GM12878 (cell line): ENCODE data around the gene ULBP2.

Experiments
- CREB1 ChIP-seq: IDR thresholded peaks from 2 replicates; pipeline ENCODE4 v1.6.1; 2012; ENCODE audit warnings: low read depth, mild to moderate bottlenecking, inconsistent platforms
- MXI1 ChIP-seq: fragments of 150-350 bp; IDR thresholded peaks from 2 replicates; pipeline ENCODE4 v1.6.1; 2011; ENCODE audit warnings: low read depth, mild to moderate bottlenecking, inconsistent platforms, low read length, improper control_type of control experiment
- POLR2A ChIP-seq: IDR thresholded peaks from 2 replicates; pipeline ENCODE4 v1.6.1; 2011; ENCODE audit warnings: low read depth, mild to moderate bottlenecking, low read length
- SKIL ChIP-seq: fragments of 450-650 bp; IDR thresholded peaks from 2 replicates; pipeline ENCODE4 v1.6.1; 2017; ENCODE audit warnings: mild to moderate bottlenecking, low read depth, inconsistent platforms; ENCODE audit not compliant: poor library complexity, severe bottlenecking
- TCF7 ChIP-seq: IDR thresholded peaks from 2 replicates; pipeline ENCODE4 v1.6.1; 2014; ENCODE audit warnings: antibody characterized with exemption, borderline replicate concordance
- TF ChIP-seq, protein P1 (sequence below): IDR thresholded peaks from 2 replicates; pipeline ENCODE4 v1.6.1; 2012; ENCODE audit warnings: low read depth, low read length, improper control_type of control experiment
- TF ChIP-seq, protein P2 (sequence below), 3 experiments: IDR thresholded peaks in 2 of 3; conservative IDR thresholded peaks in 1 of 3; 2 replicates each; pipeline ENCODE4 v1.5.1; 2011; ENCODE audit warnings: low read depth in 3 of 3, low read length in 3 of 3, mild to moderate bottlenecking in 3 of 3, control low read depth in 2 of 3, moderate library complexity in 2 of 3, inconsistent platforms in 1 of 3, mixed read lengths in 1 of 3; ENCODE audit not compliant: control insufficient read depth in 2 of 3, insufficient read depth in 1 of 3; ENCODE audit errors: extremely low read depth in 1 of 3

- no peak for TF ChIP-seq SKIL
- TF ChIP-seq POLR2A: no peak
- no peak for TF ChIP-seq TCF7
- TF ChIP-seq, protein P1, sequence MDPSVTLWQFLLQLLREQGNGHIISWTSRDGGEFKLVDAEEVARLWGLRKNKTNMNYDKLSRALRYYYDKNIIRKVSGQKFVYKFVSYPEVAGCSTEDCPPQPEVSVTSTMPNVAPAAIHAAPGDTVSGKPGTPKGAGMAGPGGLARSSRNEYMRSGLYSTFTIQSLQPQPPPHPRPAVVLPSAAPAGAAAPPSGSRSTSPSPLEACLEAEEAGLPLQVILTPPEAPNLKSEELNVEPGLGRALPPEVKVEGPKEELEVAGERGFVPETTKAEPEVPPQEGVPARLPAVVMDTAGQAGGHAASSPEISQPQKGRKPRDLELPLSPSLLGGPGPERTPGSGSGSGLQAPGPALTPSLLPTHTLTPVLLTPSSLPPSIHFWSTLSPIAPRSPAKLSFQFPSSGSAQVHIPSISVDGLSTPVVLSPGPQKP: no peak
- no peak for TF ChIP-seq CREB1
- TF ChIP-seq, protein P2, sequence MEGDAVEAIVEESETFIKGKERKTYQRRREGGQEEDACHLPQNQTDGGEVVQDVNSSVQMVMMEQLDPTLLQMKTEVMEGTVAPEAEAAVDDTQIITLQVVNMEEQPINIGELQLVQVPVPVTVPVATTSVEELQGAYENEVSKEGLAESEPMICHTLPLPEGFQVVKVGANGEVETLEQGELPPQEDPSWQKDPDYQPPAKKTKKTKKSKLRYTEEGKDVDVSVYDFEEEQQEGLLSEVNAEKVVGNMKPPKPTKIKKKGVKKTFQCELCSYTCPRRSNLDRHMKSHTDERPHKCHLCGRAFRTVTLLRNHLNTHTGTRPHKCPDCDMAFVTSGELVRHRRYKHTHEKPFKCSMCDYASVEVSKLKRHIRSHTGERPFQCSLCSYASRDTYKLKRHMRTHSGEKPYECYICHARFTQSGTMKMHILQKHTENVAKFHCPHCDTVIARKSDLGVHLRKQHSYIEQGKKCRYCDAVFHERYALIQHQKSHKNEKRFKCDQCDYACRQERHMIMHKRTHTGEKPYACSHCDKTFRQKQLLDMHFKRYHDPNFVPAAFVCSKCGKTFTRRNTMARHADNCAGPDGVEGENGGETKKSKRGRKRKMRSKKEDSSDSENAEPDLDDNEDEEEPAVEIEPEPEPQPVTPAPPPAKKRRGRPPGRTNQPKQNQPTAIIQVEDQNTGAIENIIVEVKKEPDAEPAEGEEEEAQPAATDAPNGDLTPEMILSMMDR (IDR thresholded peaks at IDR 0.05 in 2 of 3, conservative IDR thresholded peaks at IDR 0.05 in 1 of 3; ENCODE audit: control insufficient read depth in 2 of 3, extremely low read depth in 1 of 3, insufficient read depth in 1 of 3, low read depth in 3 of 3, low read length in 3 of 3): no peak
- no peak for TF ChIP-seq MXI1
Measured at GRCh38 chr6:149925253-149925973, 16.4 kb upstream of the ULBP2 start.
